AG09309 (cell line): ENCODE measurements around the gene DDX49.

Experiments used
- DNase-seq: peaks from one replicate; pipeline ENCODE4 v3.0.0-alpha.2; 2010; ENCODE audit warnings: low read depth
- H3K4me3 ChIP-seq: 2 replicates; pipeline ENCODE4 v1.5.1; 2011; ENCODE audit warnings: mild to moderate bottlenecking, low read depth, low read length, moderate library complexity; ENCODE audit not compliant: control insufficient read depth
- CTCF ChIP-seq: IDR thresholded peaks from 2 replicates; pipeline ENCODE4 v1.5.1; 2011; ENCODE audit warnings: mild to moderate bottlenecking, low read depth, low read length, inconsistent platforms; ENCODE audit not compliant: insufficient read depth, control insufficient read depth; ENCODE audit errors: missing control alignments

The DDX49 gene

DNA sequence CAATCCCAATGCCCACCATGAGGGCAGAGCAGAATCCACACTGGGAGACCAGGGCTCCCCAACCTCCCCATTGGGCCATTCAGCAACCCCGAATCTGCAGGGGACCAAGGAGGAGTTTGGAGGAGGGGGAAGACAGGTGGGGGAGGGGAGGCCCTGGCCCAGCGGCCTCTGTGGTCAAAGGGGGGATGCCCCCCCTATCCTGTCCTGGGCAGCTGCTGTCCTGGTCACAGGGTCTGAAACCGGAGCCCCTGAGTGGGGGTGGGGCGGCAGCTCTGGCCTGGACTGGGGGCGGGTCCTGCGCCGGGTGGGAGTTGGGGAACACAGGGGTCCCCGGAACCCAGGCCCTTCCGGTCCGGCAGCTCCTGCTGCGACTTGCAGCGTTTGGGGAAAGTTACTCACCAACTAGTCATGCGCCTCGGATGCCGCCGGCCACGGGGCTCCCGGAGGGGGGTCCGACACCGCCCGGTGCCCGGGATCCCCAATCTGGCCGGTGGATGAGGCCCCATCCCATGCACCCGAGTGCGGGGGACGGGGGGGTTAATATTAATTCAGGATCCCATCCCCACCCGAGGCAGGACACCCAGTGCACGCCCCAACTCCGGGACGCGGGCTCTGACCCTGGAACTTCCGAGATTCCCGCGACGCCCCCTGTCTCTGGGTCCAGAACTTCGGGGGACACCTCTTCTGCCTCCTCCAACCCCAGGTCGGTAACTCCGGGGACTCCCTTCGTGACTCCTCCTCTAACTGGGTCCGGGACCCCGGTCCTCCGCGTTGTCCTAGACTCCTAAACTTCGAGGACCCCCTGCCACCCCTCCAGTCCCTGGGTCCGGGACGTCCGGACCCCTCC is 20.6 kb downstream of the DDX49 start:
- peak overlapping the region; percentile 88 for H3K4me3 ChIP-seq
- no peak for TF ChIP-seq CTCF
- no peak for DNase-seq

GRCh38 chr19:18940769-18941627 is 21.5 kb downstream of the DDX49 start, which contains the start of gene HOMER3:
Gene HOMER3 (minus strand): TSS chr19:18941217. CDS start chr19:18938982, 2,235 bp downstream.
- peak; percentile 50 for TF ChIP-seq CTCF
- peak within 1 kb of the TSS; percentile 88 for H3K4me3 ChIP-seq
- no peak for DNase-seq

GRCh38 chr19:18941628-18942354 is 22.3 kb downstream of the DDX49 start:
- no peak for TF ChIP-seq CTCF
- H3K4me3 ChIP-seq, result peak overlapping the region; percentile 41
- DNase-seq, result no peak

GRCh38 chr19:18942692-18943091 is 23.2 kb downstream of the DDX49 start:
- no peak for DNase-seq
- no peak overlapping the region for H3K4me3 ChIP-seq
- no peak for TF ChIP-seq CTCF

- TF ChIP-seq CTCF, result no peak
- no peak for DNase-seq
- no peak overlapping the region for H3K4me3 ChIP-seq
Measured at GRCh38 chr19:18943465-18943864, 23.9 kb downstream of the DDX49 start.

GRCh38 chr19:18945297-18945696 is 25.8 kb downstream of the DDX49 start:
- no peak for TF ChIP-seq CTCF
- no peak overlapping the region for H3K4me3 ChIP-seq
- DNase-seq, result no peak
